DOHH2 (cell line): ENCODE results near the gene GALNT9.

Experiments
- CTCF ChIP-seq: fragments of 200-600 bp; sonication (generic); IDR thresholded peaks from one replicate; pipeline ENCODE4 v1.5.1; 2014; ENCODE audit warnings: antibody characterized with exemption, mild to moderate bottlenecking, low read depth, low read length; ENCODE audit not compliant: poor library complexity, severe bottlenecking
- EZH2phosphoT487 ChIP-seq: fragments of 200-600 bp; sonication (generic); IDR thresholded peaks from 2 replicates; pipeline ENCODE4 v1.6.1; 2017; ENCODE audit warnings: borderline replicate concordance, mild to moderate bottlenecking, antibody characterized with exemption, low read length, moderate library complexity, mixed read lengths

GRCh38 chr12:132228476-132229192 is 100.8 kb downstream of the GALNT9 start:
- TF ChIP-seq CTCF (no peak), EZH2phosphoT487 (no peak)
